Esophagus squamous epithelium (tissue), 5 donors: ENCODE measurements around the gene ARHGEF1. TPM values are rescaled to one million over a fixed set of nuclear protein-coding genes. Genes with fewer than 3 reads are reported as not detected.
"Not testable (repeated sequence)": the region's sequence is repeated elsewhere in the genome, so short reads cannot be mapped to it uniquely, and the experiment has no call there.

Experiments used
- DNase-seq: peaks from one replicate; lab custom pipeline; 2025; lab: John Stamatoyannopoulos, UW
- H3K27ac ChIP-seq, 4 donors: fragments of 200-600 bp; sonication (generic); one replicate each; pipeline ENCODE4 v1.5.1; 2016 to 2019; ENCODE audit warnings: mild to moderate bottlenecking in 1 of 4
- H3K27me3 ChIP-seq, 4 donors: fragments of 200-600 bp; sonication (generic); 1 replicate in 3 of 4; 2 replicates in 1 of 4; pipeline versions ENCODE4 v1.5.1 to v1.6.0; 2017 to 2021; ENCODE audit warnings: antibody characterized with exemption in 1 of 4
- H3K36me3 ChIP-seq, 3 donors: fragments of 200-600 bp; sonication (generic); one replicate each; pipeline ENCODE4 v1.5.1; 2016 to 2019
- H3K4me1 ChIP-seq, 3 donors: fragments of 200-600 bp; sonication (generic); one replicate each; pipeline ENCODE4 v1.5.1; 2017 to 2019
- H3K4me3 ChIP-seq, 4 donors: fragments of 200-600 bp; sonication (generic); 1 replicate in 3 of 4; 2 replicates in 1 of 4; pipeline ENCODE4 v1.5.1; 2016 to 2019; ENCODE audit warnings: mild to moderate bottlenecking in 2 of 4, moderate library complexity in 1 of 4
- H3K9me3 ChIP-seq, 3 donors: fragments of 200-600 bp; sonication (generic); one replicate each; pipeline ENCODE4 v1.5.1; 2016 to 2019
- CTCF ChIP-seq, 6 experiments: fragments of 450-650 bp in 4 of 6; fragments of 200-600 bp in 2 of 6; sonication (generic) in 2 of 6; IDR thresholded peaks; one replicate each; pipeline ENCODE4 v1.5.1; 2016 to 2019; ENCODE audit warnings: antibody characterized with exemption in 6 of 6, mild to moderate bottlenecking in 4 of 6, moderate library complexity in 4 of 6
- POLR2A ChIP-seq, 4 donors: fragments of 450-650 bp; IDR thresholded peaks; one replicate each; pipeline ENCODE4 v1.6.1; 2017; ENCODE audit warnings: antibody characterized with exemption in 4 of 4, mild to moderate bottlenecking in 4 of 4, moderate library complexity in 3 of 4
- WGBS, 2 donors: methylation state at CpG; one replicate each; pipeline ENCODE4 v1.1.5; 2018; 5-methylcytosine and 5-hydroxymethylcytosine counted together
- intact Hi-C: fragments of 100-400 bp; cut with DNase I; formaldehyde crosslinking; loops from one replicate; pipeline ENCODE4 v1.15.0; 2022
- total RNA-seq, 4 donors: library from RNA; depleted of rRNA; stranded (reverse); fragments of >200 nt; gene quantifications; one replicate each; pipeline ENCODE4 v1.1.0, GENCODE V29; 2016
- donor health status: DM: yes; HTN: yes; CAD: no.

ARHGEF1 gene
- total RNA-seq, 4 donors from 2014 or later: 31.0 to 59.5 (median 56.2) TPM

GRCh38 chr19:41937525-41938468 lies 54.8 kb downstream of the ARHGEF1 start:
- intact Hi-C loops: no loop called here
- no peak for DNase-seq
- Histone ChIP-seq H3K4me3 (no peak overlapping the region), H3K36me3 (no peaks in the 10 kb centered on the region), H3K9me3 (no peaks in the 10 kb centered on the region), H3K4me1 (peaks cover 7 to 37% (median 18%) of the 10 kb centered on the region in 3 donors), H3K27me3 (peaks cover 6 to 98% (median 17%) of the 10 kb centered on the region in 4 donors), H3K27ac (no peak overlapping the region)
- TF ChIP-seq POLR2A (IDR thresholded peaks at IDR 0.05) (no peak), CTCF (IDR thresholded peaks at IDR 0.05) (peak in 1 of 6 experiments; percentile 4)
- 36 to 45% methylated on average over 15 to 22 of the region's 22 CpGs for WGBS, 2 donors

DNA sequence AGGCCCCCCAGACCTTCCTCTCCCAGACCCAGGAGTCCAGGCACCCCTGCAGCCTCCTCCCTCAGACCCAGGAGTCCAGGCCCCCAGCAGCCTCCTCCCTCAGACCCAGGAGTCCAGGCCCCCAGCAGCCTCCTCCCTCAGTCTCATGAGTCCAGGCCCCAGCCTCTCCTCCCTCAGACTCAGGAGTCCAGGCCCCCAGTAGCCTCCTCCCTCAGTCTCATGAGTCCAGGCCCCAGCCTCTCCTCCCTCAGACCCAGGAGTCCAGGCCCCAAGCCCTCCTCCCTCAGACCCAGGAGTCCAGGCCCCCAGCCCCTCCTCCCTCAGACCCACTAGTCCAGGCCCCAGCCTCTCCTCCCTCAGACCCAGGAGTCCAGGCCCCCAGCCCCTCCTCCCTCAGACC lies 56.2 kb downstream of the ARHGEF1 start:
- H3K36me3 ChIP-seq, H3K27ac ChIP-seq, DNase-seq, H3K9me3 ChIP-seq, intact Hi-C loops, H3K4me3 ChIP-seq: not testable (repeated sequence)
- Histone ChIP-seq H3K27me3 (peaks cover 6 to 95% (median 17%) of the 10 kb centered on the region in 4 donors), H3K4me1 (peaks cover 7 to 37% (median 18%) of the 10 kb centered on the region in 3 donors)

DNA sequence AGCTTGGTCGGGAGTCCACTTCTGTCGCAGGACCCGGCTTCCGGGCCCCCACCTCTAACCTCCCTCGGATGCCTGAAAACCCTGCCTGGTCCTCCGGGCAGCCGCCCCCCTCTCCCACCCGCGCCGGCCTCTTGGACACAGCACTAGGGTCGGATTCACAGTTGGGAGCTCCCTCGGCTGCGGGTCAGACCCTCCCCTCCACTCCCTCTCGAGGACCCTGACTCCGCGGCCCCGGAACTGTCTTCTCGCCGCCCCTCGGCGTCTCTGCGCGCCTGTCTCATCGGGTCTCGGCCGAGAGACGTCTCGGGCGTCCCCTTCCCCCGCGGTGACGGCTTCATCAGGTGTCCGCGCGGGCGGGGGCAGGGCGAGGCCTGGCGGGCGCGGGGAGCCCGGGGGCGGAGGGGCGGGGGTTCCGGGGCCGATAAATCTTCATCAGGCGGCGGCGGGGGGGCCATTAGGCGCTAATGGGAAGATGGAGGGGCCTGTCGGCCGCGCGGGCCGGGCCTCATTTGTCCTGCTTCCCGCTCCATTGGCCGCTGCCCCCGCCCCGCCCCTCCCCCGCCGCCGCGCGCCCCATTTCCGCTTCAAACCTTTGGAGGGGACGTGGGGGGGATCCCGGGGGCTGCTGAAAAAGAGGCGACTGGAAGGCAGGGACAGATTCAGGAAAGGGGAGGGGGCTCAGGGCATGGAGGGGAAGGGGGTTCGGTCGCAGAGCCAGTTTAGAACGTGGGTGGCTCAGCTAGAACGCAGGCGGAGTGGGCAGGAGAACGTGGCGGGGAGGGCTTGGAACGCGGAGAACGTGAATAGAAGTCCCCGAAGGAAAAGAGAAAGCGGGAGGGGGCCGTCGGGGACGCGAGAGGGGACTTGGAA lies 57.1 kb downstream of the ARHGEF1 start:
- H3K4me1 ChIP-seq: peaks cover 7 to 33% (median 18%) of the 10 kb centered on the region in 3 donors
- intact Hi-C loops: no loop called here
- peaks cover 6 to 86% (median 16%) of the 10 kb centered on the region in 4 donors for H3K27me3 ChIP-seq
- H3K4me3 ChIP-seq: peak overlapping the region; percentile 20 to 66 (median 44)
- TF ChIP-seq CTCF (IDR thresholded peaks at IDR 0.05) (no peak), POLR2A (IDR thresholded peaks at IDR 0.05) (no peak)
- no peak for DNase-seq
- 2 to 8% methylated on average over 21 to 23 of the region's 83 CpGs for whole genome bisulfite sequencing, 2 donors
- no peaks in the 10 kb centered on the region for H3K9me3 ChIP-seq
- H3K27ac ChIP-seq: peak overlapping the region in 1 of 4 donors; percentile 39
- H3K36me3 ChIP-seq: no peaks in the 10 kb centered on the region

DNA sequence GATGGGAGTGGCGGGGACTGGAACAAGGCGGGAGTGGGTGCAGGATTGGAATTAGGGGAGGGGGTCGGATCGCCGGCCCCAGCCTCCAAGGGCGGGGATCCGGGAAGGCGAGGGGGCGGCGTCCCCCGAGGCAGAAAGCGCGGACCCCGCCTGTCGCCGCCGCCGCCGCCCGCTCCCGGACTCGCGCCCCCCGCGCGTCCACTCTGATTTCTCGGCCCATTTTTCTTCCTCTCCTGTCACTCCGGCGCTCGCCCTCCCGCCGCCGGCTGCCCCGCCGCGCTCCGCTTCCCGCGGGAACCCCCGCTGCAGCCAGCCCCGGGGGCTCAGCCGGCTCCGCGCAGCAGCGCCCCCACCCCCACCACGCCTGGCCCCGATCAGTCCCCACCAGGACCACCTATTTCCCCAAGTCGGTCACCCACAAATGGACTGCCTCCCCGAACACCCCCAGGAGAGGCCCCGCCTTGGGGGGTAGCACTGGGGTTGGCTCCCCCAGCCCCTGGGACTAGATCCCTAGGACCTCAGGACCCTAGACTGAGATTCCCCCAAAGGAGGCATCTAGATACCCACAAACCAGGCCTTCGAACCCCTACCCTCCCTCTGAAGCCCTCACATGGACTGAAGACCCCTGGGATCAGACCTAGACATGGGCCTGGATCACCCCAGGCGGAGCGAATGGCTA lies 57.9 kb downstream of the ARHGEF1 start:
- intact Hi-C loops: no loop called here
- Histone ChIP-seq H3K36me3 (no peaks in the 10 kb centered on the region), H3K4me3 (peak overlapping the region; percentile 20 to 66 (median 44)), H3K27me3 (peaks cover 6 to 78% (median 13%) of the 10 kb centered on the region in 4 donors), H3K9me3 (no peaks in the 10 kb centered on the region), H3K27ac (peak overlapping the region in 1 of 4 donors; percentile 39), H3K4me1 (peaks cover 7 to 26% (median 14%) of the 10 kb centered on the region in 3 donors)
- TF ChIP-seq CTCF (IDR thresholded peaks at IDR 0.05) (no peak), POLR2A (IDR thresholded peaks at IDR 0.05) (no peak)
- no peak for DNase-seq
- WGBS, 2 donors: 1 to 2% methylated on average over 16 to 30 of the region's 53 CpGs
